ENCODE measurements around the gene SGMS2. TPM values are rescaled to one million over a fixed set of nuclear protein-coding genes. Genes with fewer than 3 reads are reported as not detected.

SGMS2 gene
- total and polyA plus RNA-seq, 9 of the 15 experiments (the other 6 are each of a cell fraction or from before 2014, with no cell fraction given) = 0.07 to 0.25 (median 0.11) TPM; not detected in 5

- intact Hi-C loops (cut with micrococcal nuclease) (no loop called here), in situ Hi-C loops (cut with MboI) (no loop called here)
- no peaks in the 10 kb centered on the region for H4K20me1 ChIP-seq (replicated peaks; ENCODE audit: control insufficient read depth, insufficient read depth, low read length)
- ATAC-seq (peak; percentile 97), FAIRE-seq (no peak), DNase-seq (ENCODE audit: extremely low read depth in 1 of 4, low spot score in 3 of 4) (peak; percentile 47 to 68 (median 61))
- H3K9ac ChIP-seq (ENCODE audit: insufficient read depth in 1 of 2, low read depth in 2 of 2, low read length in 2 of 2) = peak within 1 kb of the TSS; percentile 30 to 64; a peak in 1 of 4 replicates
- peak within 1 kb of the TSS; percentile 71 for H2AFZ ChIP-seq (ENCODE audit: low read depth, low read length)
- H3K4me3 ChIP-seq = peak within 1 kb of the TSS; percentile 30
- ChIA-PET POLR2A (no interaction called here), CTCF (ENCODE audit: low intra/inter-chr PET ratio) (no interaction called here)
- no peaks in the 10 kb centered on the region for H3K9me3 ChIP-seq (replicated peaks; ENCODE audit: control insufficient read depth, insufficient read depth, low read depth, low read length)
- H3K27ac ChIP-seq (ENCODE audit: extremely low read depth, low read depth, low read length) = no peak within 1 kb of the TSS
- peaks cover 0 to 6% of the 10 kb centered on the region in 2 experiments; a peak in 1 of 5 replicates for H3K27me3 ChIP-seq (ENCODE audit: control insufficient read depth in 2 of 2, insufficient read depth in 2 of 2, low read length in 2 of 2)
- peaks cover 0 to 15% of the 10 kb centered on the region in 2 experiments; a peak in 2 of 5 replicates for H3K4me1 ChIP-seq (replicated peaks in 1 of 2; ENCODE audit: control insufficient read depth in 2 of 2, insufficient read depth in 2 of 2, low read length in 2 of 2)
- no peaks in the 10 kb centered on the region for H3K9me1 ChIP-seq (ENCODE audit: control insufficient read depth, insufficient read depth, low read length)
- BruUV-seq (replicated peaks) = no TSS peak
- no peaks in the 10 kb centered on the region for H3K79me2 ChIP-seq (ENCODE audit: control insufficient read depth, insufficient read depth, low read length)
- H3K36me3 ChIP-seq (ENCODE audit: control insufficient read depth, insufficient read depth, low read length) = no peaks in the 10 kb centered on the region
- WGBS (ENCODE audit: insufficient coverage, low coverage, missing lambda C conversion rate) = 34% methylated on average over 44 of the region's 78 CpGs
- peak within 1 kb of the TSS; percentile 79 for H3K4me2 ChIP-seq (ENCODE audit: insufficient read depth, low read length)
- TF ChIP-seq ZBTB7A (IDR thresholded peaks at IDR 0.05; ENCODE audit: borderline replicate concordance, control insufficient read depth, low read depth, low read length) (peak; percentile 12; the same call in 1 of the 2 replicates), SRSF1 (IDR thresholded peaks at IDR 0.05; ENCODE audit: low read depth, low read length) (no peak), RBM25 (IDR thresholded peaks at IDR 0.05; ENCODE audit: low read depth, low read length, severe bottlenecking) (peak; percentile 80), ZNF583 (CRISPR knock-in tag; IDR thresholded peaks at IDR 0.05) (no peak), POLR2G (IDR thresholded peaks at IDR 0.05; ENCODE audit: low read depth, low read length) (peak; percentile 41; the same call in 1 of the 2 replicates), AFF1 (IDR thresholded peaks at IDR 0.05; ENCODE audit: low read depth in 1 of 2, partially characterized antibody in 2 of 2) (no peak), HIVEP1 (CRISPR knock-in tag; IDR thresholded peaks at IDR 0.05) (no peak), BACH1 (tag; IDR thresholded peaks at IDR 0.05) (no peak), ZFX (CRISPR knock-in tag; IDR thresholded peaks at IDR 0.05) (peak; percentile 31), NFE2L1 (tag; IDR thresholded peaks at IDR 0.05; ENCODE audit: borderline replicate concordance, low read depth) (no peak)
- TF ChIP-seq, protein P1, sequence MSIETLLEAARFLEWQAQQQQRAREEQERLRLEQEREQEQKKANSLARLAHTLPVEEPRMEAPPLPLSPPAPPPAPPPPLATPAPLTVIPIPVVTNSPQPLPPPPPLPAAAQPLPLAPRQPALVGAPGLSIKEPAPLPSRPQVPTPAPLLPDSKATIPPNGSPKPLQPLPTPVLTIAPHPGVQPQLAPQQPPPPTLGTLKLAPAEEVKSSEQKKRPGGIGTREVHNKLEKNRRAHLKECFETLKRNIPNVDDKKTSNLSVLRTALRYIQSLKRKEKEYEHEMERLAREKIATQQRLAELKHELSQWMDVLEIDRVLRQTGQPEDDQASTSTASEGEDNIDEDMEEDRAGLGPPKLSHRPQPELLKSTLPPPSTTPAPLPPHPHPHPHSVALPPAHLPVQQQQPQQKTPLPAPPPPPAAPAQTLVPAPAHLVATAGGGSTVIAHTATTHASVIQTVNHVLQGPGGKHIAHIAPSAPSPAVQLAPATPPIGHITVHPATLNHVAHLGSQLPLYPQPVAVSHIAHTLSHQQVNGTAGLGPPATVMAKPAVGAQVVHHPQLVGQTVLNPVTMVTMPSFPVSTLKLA (conservative IDR thresholded peaks at IDR 0.05) = peak in 1 of 2 experiments; percentile 42; a peak in 1 of 4 replicates
- TF ChIP-seq, protein P2, sequence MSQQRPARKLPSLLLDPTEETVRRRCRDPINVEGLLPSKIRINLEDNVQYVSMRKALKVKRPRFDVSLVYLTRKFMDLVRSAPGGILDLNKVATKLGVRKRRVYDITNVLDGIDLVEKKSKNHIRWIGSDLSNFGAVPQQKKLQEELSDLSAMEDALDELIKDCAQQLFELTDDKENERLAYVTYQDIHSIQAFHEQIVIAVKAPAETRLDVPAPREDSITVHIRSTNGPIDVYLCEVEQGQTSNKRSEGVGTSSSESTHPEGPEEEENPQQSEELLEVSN (IDR thresholded peaks at IDR 0.05; ENCODE audit: borderline replicate concordance in 1 of 2, extremely low read depth in 1 of 2, insufficient read depth in 1 of 2, insufficient read length in 1 of 2, low read depth in 1 of 2, low read length in 1 of 2, poor library complexity in 1 of 2, severe bottlenecking in 1 of 2) = peak; percentile 21 to 47
Measured at GRCh38 chr4:107930821-107931774, 106.4 kb downstream of the SGMS2 start, which contains the start of gene CYP2U1. CYP2U1 (plus strand) TSS chr4:107931549; CDS start chr4:107931644, 95 bp downstream.
